GM12878 (cell line): ENCODE results near the gene TCOF1. TPM values are rescaled to one million over a fixed set of nuclear protein-coding genes. Genes with fewer than 3 reads are reported as not detected.

ENCODE experiments used
- ATF3 ChIP-seq: IDR thresholded peaks from 2 replicates; pipeline ENCODE4 v1.6.1; 2011; ENCODE audit warnings: low read depth, mild to moderate bottlenecking, low read length, moderate library complexity, borderline replicate concordance; ENCODE audit errors: extremely low read depth
- BACH1 ChIP-seq: fragments of 450-650 bp; IDR thresholded peaks from 2 replicates; pipeline ENCODE4 v1.6.1; 2017; ENCODE audit warnings: mild to moderate bottlenecking, borderline replicate concordance
- BCL11A ChIP-seq: IDR thresholded peaks from 2 replicates; pipeline ENCODE4 v1.6.1; 2011; ENCODE audit warnings: low read depth, low read length
- BHLHE40 ChIP-seq, 2 experiments: fragments of 450-650 bp in 1 of 2; IDR thresholded peaks; 2 replicates each; pipeline ENCODE4 v1.6.1; 2011 to 2017; ENCODE audit warnings: low read depth in 2 of 2, borderline replicate concordance in 1 of 2, improper control_type of control experiment in 1 of 2, low read length in 1 of 2, mild to moderate bottlenecking in 1 of 2
- CBX5 ChIP-seq: sonication (generic); IDR thresholded peaks from 2 replicates; pipeline ENCODE4 v1.6.1; 2016; ENCODE audit warnings: low read depth, moderate library complexity, mild to moderate bottlenecking, inconsistent platforms
- CHD1 ChIP-seq: IDR thresholded peaks from 2 replicates; pipeline ENCODE4 v1.6.1; 2012; ENCODE audit warnings: low read depth, low read length, improper control_type of control experiment
- CTCF ChIP-seq, 3 experiments: IDR thresholded peaks in 2 of 3; conservative IDR thresholded peaks in 1 of 3; 2 replicates each; pipeline ENCODE4 v1.5.1; 2011; ENCODE audit warnings: low read depth in 3 of 3, low read length in 3 of 3, mild to moderate bottlenecking in 3 of 3, control low read depth in 2 of 3, moderate library complexity in 2 of 3, inconsistent platforms in 1 of 3, mixed read lengths in 1 of 3; ENCODE audit not compliant: control insufficient read depth in 2 of 3, insufficient read depth in 1 of 3; ENCODE audit errors: extremely low read depth in 1 of 3
- E2F8 ChIP-seq: fragments of 450-650 bp; IDR thresholded peaks from 2 replicates; pipeline ENCODE4 v1.6.1; 2018; ENCODE audit warnings: mild to moderate bottlenecking, low read depth, moderate library complexity; ENCODE audit not compliant: partially characterized antibody
- ETV6 ChIP-seq, 2 experiments: fragments of 450-650 bp in 1 of 2; IDR thresholded peaks in 1 of 2; conservative IDR thresholded peaks in 1 of 2; 2 replicates each; pipeline ENCODE4 v1.6.1; 2014; ENCODE audit warnings: antibody characterized with exemption in 1 of 2, borderline replicate concordance in 1 of 2, low read depth in 1 of 2, mild to moderate bottlenecking in 1 of 2, moderate library complexity in 1 of 2
- HSF1 ChIP-seq: fragments of 150-350 bp; IDR thresholded peaks from 2 replicates; pipeline ENCODE4 v1.6.1; 2014; ENCODE audit warnings: mild to moderate bottlenecking, low read depth, low read length
- KLF5 ChIP-seq: fragments of 450-650 bp; IDR thresholded peaks from 2 replicates; pipeline ENCODE4 v1.6.1; 2014; ENCODE audit warnings: mild to moderate bottlenecking; ENCODE audit not compliant: partially characterized antibody
- MEF2B ChIP-seq: fragments of 450-650 bp; IDR thresholded peaks from 2 replicates; pipeline ENCODE4 v1.6.1; 2018; ENCODE audit warnings: mild to moderate bottlenecking, moderate library complexity; ENCODE audit not compliant: partially characterized antibody, poor library complexity, severe bottlenecking
- PBX3 ChIP-seq: IDR thresholded peaks from 2 replicates; pipeline ENCODE4 v1.6.1; 2011; ENCODE audit warnings: mild to moderate bottlenecking, low read depth, low read length, moderate library complexity; ENCODE audit not compliant: insufficient replicate concordance
- POLR2A ChIP-seq: IDR thresholded peaks from 2 replicates; pipeline ENCODE4 v1.6.1; 2011; ENCODE audit warnings: low read depth, mild to moderate bottlenecking, low read length
- RAD51 ChIP-seq: fragments of 450-650 bp; IDR thresholded peaks from 2 replicates; pipeline ENCODE4 v1.6.1; 2016; ENCODE audit warnings: moderate library complexity, mild to moderate bottlenecking, inconsistent platforms
- TCF12 ChIP-seq: IDR thresholded peaks from 2 replicates; pipeline ENCODE4 v1.6.1; 2011; ENCODE audit warnings: low read depth, mild to moderate bottlenecking, low read length
- ZNF217 ChIP-seq: fragments of 450-650 bp; IDR thresholded peaks from 2 replicates; pipeline ENCODE4 v1.6.1; 2017; ENCODE audit warnings: antibody characterized with exemption, mild to moderate bottlenecking
- polyA plus RNA-seq, 11 experiments: library from polyadenylated mRNA; depleted of rRNA in 4 of 11; unstranded in 6 of 11; stranded (reverse) in 5 of 11; fragments of >200 nt; fragmentation: Nextera tagmentation in 4 of 11; fragmentation: Illumina TruSeq in 1 of 11; extraction: Ambion mirVana in 4 of 11; extraction: Trizol in 1 of 11; gene quantifications; 1 replicate in 1 of 11; 2 replicates in 10 of 11; pipeline versions ENCODE4 v1.2.1 to v1.2.3, GENCODE V29; 2011 to 2016; ENCODE audit warnings: inconsistent platforms in 2 of 11, missing spikeins in 2 of 11, low read depth in 1 of 11
- total RNA-seq, 4 experiments: library from RNA; depleted of rRNA in 3 of 4; stranded (reverse); fragments of >200 nt in 3 of 4; fragmentation: Illumina TruSeq in 1 of 4; extraction: Trizol in 1 of 4; gene quantifications; 2 replicates each; pipeline versions ENCODE4 v1.2.1 to v1.2.3, GENCODE V29; 2013 to 2021

TCOF1 gene
- total and polyA plus RNA-seq, 10 of the 15 experiments (the other 5 are each of a cell fraction or from before 2014, with no cell fraction given), result 8.7 to 83.9 (median 38.9) TPM

GRCh38 chr5:150398722-150399523 is 41.4 kb downstream of the TCOF1 start (continued):
- TF ChIP-seq ZNF217 (no peak), E2F8 (no peak), BHLHE40 (IDR thresholded peaks at IDR 0.05; ENCODE audit: borderline replicate concordance in 1 of 2, low read depth in 2 of 2, low read length in 1 of 2) (no peak), ATF3 (no peak), BCL11A (peak; percentile 2; the same call in 1 of the 2 replicates), RAD51 (no peak), CBX5 (no peak), TCF12 (peak; percentile 87), KLF5 (no peak), MEF2B (peak; percentile 14), POLR2A (peak; percentile 77), CHD1 (no peak), HSF1 (no peak), ETV6 (conservative IDR thresholded peaks at IDR 0.05 in 1 of 2, IDR thresholded peaks at IDR 0.05 in 1 of 2; ENCODE audit: borderline replicate concordance in 1 of 2, low read depth in 1 of 2) (no peak), BACH1 (no peak), CTCF (IDR thresholded peaks at IDR 0.05 in 2 of 3, conservative IDR thresholded peaks at IDR 0.05 in 1 of 3; ENCODE audit: control insufficient read depth in 2 of 3, extremely low read depth in 1 of 3, insufficient read depth in 1 of 3, low read depth in 3 of 3, low read length in 3 of 3) (peak; percentile 74 to 81 (median 77)), PBX3 (no peak)
